ENCODE results near the gene EYS.

The EYS gene

DNA sequence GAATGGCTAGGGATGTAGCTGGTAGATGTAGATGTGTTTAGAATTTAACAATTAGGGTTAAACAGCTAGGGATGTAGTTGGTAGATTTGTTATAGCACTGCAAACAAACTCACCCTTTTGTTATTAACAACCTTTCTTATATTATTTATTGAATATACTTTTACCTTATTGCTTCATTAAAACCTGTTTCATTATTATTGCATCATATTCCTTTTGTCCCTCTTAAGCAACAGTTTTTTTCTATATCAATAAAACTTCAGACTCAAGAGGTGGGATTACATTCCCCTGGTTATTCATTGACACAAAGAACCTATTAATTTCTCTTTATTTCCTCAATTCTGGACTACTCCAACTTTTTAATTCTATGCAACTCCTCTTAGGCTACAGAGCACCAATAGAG is 661.2 kb downstream of the EYS start:
- no peaks in the 10 kb centered on the region for H3F3A ChIP-seq (ENCODE audit: low read depth)
- no peaks in the 10 kb centered on the region for H3K9me2 ChIP-seq (replicated peaks; ENCODE audit: low read depth, low read length)
- no peak overlapping the region for H2AFZ ChIP-seq (ENCODE audit: low read length)
- H4K20me1 ChIP-seq (ENCODE audit: insufficient read depth, low read length, poor library complexity, severe bottlenecking): no peaks in the 10 kb centered on the region
- no peaks in the 10 kb centered on the region for H3K9me3 ChIP-seq (ENCODE audit: insufficient read depth, low read depth, low read length)
- H3K4me1 ChIP-seq (ENCODE audit: insufficient read depth, low read length, poor library complexity, severe bottlenecking): no peaks in the 10 kb centered on the region
- no peak overlapping the region for H3K9ac ChIP-seq (ENCODE audit: low read depth, low read length, poor library complexity, severe bottlenecking)
- no peak overlapping the region for H3K4me3 ChIP-seq (ENCODE audit: low read length, poor library complexity, severe bottlenecking)
- TF ChIP-seq EZH2phosphoT487 (IDR thresholded peaks at IDR 0.05; ENCODE audit: borderline replicate concordance): no peak
- TF ChIP-seq, protein P1, sequence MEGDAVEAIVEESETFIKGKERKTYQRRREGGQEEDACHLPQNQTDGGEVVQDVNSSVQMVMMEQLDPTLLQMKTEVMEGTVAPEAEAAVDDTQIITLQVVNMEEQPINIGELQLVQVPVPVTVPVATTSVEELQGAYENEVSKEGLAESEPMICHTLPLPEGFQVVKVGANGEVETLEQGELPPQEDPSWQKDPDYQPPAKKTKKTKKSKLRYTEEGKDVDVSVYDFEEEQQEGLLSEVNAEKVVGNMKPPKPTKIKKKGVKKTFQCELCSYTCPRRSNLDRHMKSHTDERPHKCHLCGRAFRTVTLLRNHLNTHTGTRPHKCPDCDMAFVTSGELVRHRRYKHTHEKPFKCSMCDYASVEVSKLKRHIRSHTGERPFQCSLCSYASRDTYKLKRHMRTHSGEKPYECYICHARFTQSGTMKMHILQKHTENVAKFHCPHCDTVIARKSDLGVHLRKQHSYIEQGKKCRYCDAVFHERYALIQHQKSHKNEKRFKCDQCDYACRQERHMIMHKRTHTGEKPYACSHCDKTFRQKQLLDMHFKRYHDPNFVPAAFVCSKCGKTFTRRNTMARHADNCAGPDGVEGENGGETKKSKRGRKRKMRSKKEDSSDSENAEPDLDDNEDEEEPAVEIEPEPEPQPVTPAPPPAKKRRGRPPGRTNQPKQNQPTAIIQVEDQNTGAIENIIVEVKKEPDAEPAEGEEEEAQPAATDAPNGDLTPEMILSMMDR (conservative IDR thresholded peaks at IDR 0.05; ENCODE audit: low read length): no peak
- H3K27me3 ChIP-seq (ENCODE audit: insufficient read depth, low read length, poor library complexity, severe bottlenecking): no peaks in the 10 kb centered on the region
- no peaks in the 10 kb centered on the region for H3K36me3 ChIP-seq (ENCODE audit: insufficient read depth, low read length)
- no peaks in the 10 kb centered on the region for H3K79me2 ChIP-seq (ENCODE audit: insufficient read depth, low read length)
- no peak overlapping the region for H3K4me2 ChIP-seq (ENCODE audit: low read depth, low read length, poor library complexity, severe bottlenecking)

DNA sequence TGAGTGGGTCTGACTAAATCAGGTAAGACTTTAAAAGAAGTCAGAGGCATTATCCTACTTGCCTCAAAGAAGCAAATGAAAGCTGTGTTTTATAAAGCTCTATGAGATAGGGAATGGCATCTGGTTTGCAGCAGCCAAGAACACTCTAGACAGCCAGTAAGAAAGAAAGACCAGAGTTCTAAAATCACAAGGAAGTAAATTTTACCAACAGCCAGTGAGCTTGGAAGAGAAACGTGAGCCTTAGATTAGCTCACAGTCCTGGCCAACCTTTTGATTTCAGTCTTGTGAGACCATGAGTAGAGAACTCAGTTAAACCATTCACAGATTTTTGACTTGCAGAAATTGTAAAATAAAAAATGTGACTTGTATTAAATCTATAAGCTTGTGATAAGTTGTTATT is 693.0 kb downstream of the EYS start:
- Histone ChIP-seq H3K79me2 (ENCODE audit: insufficient read depth, low read length) (no peaks in the 10 kb centered on the region), H3F3A (ENCODE audit: low read depth) (no peaks in the 10 kb centered on the region), H3K4me3 (ENCODE audit: low read length, poor library complexity, severe bottlenecking) (no peak overlapping the region), H3K9me2 (replicated peaks; ENCODE audit: low read depth, low read length) (no peaks in the 10 kb centered on the region), H3K9me3 (ENCODE audit: insufficient read depth, low read depth, low read length) (no peaks in the 10 kb centered on the region), H3K36me3 (ENCODE audit: insufficient read depth, low read length) (no peaks in the 10 kb centered on the region), H3K27me3 (ENCODE audit: insufficient read depth, low read length, poor library complexity, severe bottlenecking) (no peaks in the 10 kb centered on the region), H3K4me1 (ENCODE audit: insufficient read depth, low read length, poor library complexity, severe bottlenecking) (no peaks in the 10 kb centered on the region), H3K4me2 (ENCODE audit: low read depth, low read length, poor library complexity, severe bottlenecking) (no peak overlapping the region), H3K9ac (ENCODE audit: low read depth, low read length, poor library complexity, severe bottlenecking) (no peak overlapping the region), H2AFZ (ENCODE audit: low read length) (no peak overlapping the region), H4K20me1 (ENCODE audit: insufficient read depth, low read length, poor library complexity, severe bottlenecking) (no peaks in the 10 kb centered on the region)
- TF ChIP-seq, protein P1 (conservative IDR thresholded peaks at IDR 0.05; ENCODE audit: low read length): no peak
- TF ChIP-seq EZH2phosphoT487 (IDR thresholded peaks at IDR 0.05; ENCODE audit: borderline replicate concordance): no peak

- H3F3A ChIP-seq (ENCODE audit: low read depth): no peaks in the 10 kb centered on the region
- TF ChIP-seq EZH2phosphoT487 (IDR thresholded peaks at IDR 0.05; ENCODE audit: borderline replicate concordance): no peak
- TF ChIP-seq, protein P1 (conservative IDR thresholded peaks at IDR 0.05; ENCODE audit: low read length): no peak
- no peaks in the 10 kb centered on the region for H3K27me3 ChIP-seq (ENCODE audit: insufficient read depth, low read length, poor library complexity, severe bottlenecking)
- no peaks in the 10 kb centered on the region for H3K36me3 ChIP-seq (ENCODE audit: insufficient read depth, low read length)
- H4K20me1 ChIP-seq (ENCODE audit: insufficient read depth, low read length, poor library complexity, severe bottlenecking): no peaks in the 10 kb centered on the region
- H3K9ac ChIP-seq (ENCODE audit: low read depth, low read length, poor library complexity, severe bottlenecking): no peak overlapping the region
- no peaks in the 10 kb centered on the region for H3K4me1 ChIP-seq (ENCODE audit: insufficient read depth, low read length, poor library complexity, severe bottlenecking)
- no peaks in the 10 kb centered on the region for H3K79me2 ChIP-seq (ENCODE audit: insufficient read depth, low read length)
- H3K4me3 ChIP-seq (ENCODE audit: low read length, poor library complexity, severe bottlenecking): no peak overlapping the region
- H2AFZ ChIP-seq (ENCODE audit: low read length): no peak overlapping the region
- no peaks in the 10 kb centered on the region for H3K9me3 ChIP-seq (ENCODE audit: insufficient read depth, low read depth, low read length)
- H3K9me2 ChIP-seq (replicated peaks; ENCODE audit: low read depth, low read length): no peaks in the 10 kb centered on the region
- no peak overlapping the region for H3K4me2 ChIP-seq (ENCODE audit: low read depth, low read length, poor library complexity, severe bottlenecking)
Observed at GRCh38 chr6:65006788-65007187, 700.2 kb downstream of the EYS start.

Data from Loucy (cell line).